Measurements from ENCODE around the gene PELI2.
A peak's percentile ranks its signal among the peaks of the same experiment; 100 is the strongest.

PELI2 gene

GRCh38 chr14:56117765-56118610 lies at the start of gene PELI2:
Gene PELI2 (plus strand): TSS chr14:56118411. CDS start chr14:56118661, 250 bp downstream.
- Histone ChIP-seq H3K36me3 (ENCODE audit: control insufficient read depth, insufficient read depth, low read length) (no peaks in the 10 kb centered on the region), H3K9me3 (ENCODE audit: control insufficient read depth, low read length) (no peaks in the 10 kb centered on the region), H3K4me1 (ENCODE audit: control insufficient read depth, insufficient read depth, low read length) (peaks cover 21% of the 10 kb centered on the region), H3K9ac (ENCODE audit: low read length) (peak within 1 kb of the TSS; percentile 87), H3K27me3 (ENCODE audit: control insufficient read depth, insufficient read depth, low read length) (no peaks in the 10 kb centered on the region), H3K4me3 (ENCODE audit: low read length) (peak within 1 kb of the TSS; percentile 44)

GRCh38 chr14:56073799-56074198 lies 44.4 kb upstream of the PELI2 start:
- H3K4me3 ChIP-seq (ENCODE audit: low read length): no peak overlapping the region
- H3K4me1 ChIP-seq (ENCODE audit: control insufficient read depth, insufficient read depth, low read length): no peaks in the 10 kb centered on the region
- no peaks in the 10 kb centered on the region for H3K27me3 ChIP-seq (ENCODE audit: control insufficient read depth, insufficient read depth, low read length)
- no peaks in the 10 kb centered on the region for H3K36me3 ChIP-seq (ENCODE audit: control insufficient read depth, insufficient read depth, low read length)
- no peaks in the 10 kb centered on the region for H3K9me3 ChIP-seq (ENCODE audit: control insufficient read depth, low read length)
- no peak overlapping the region for H3K9ac ChIP-seq (ENCODE audit: low read length)

GRCh38 chr14:56075301-56075700 lies 42.9 kb upstream of the PELI2 start:
- H3K4me3 ChIP-seq (ENCODE audit: low read length): no peak overlapping the region
- H3K9me3 ChIP-seq (ENCODE audit: control insufficient read depth, low read length): no peaks in the 10 kb centered on the region

GRCh38 chr14:56081139-56081538 lies 37.1 kb upstream of the PELI2 start:
- no peak overlapping the region for H3K9ac ChIP-seq (ENCODE audit: low read length)
- no peaks in the 10 kb centered on the region for H3K36me3 ChIP-seq (ENCODE audit: control insufficient read depth, insufficient read depth, low read length)
- H3K9me3 ChIP-seq (ENCODE audit: control insufficient read depth, low read length): no peaks in the 10 kb centered on the region
- H3K27me3 ChIP-seq (ENCODE audit: control insufficient read depth, insufficient read depth, low read length): no peaks in the 10 kb centered on the region
- no peaks in the 10 kb centered on the region for H3K4me1 ChIP-seq (ENCODE audit: control insufficient read depth, insufficient read depth, low read length)
- H3K4me3 ChIP-seq (ENCODE audit: low read length): no peak overlapping the region

More at GRCh38 chr14:56075301-56075700, 42.9 kb upstream of the PELI2 start:
- Histone ChIP-seq H3K9ac (ENCODE audit: low read length) (no peak overlapping the region), H3K4me1 (ENCODE audit: control insufficient read depth, insufficient read depth, low read length) (no peaks in the 10 kb centered on the region), H3K36me3 (ENCODE audit: control insufficient read depth, insufficient read depth, low read length) (no peaks in the 10 kb centered on the region), H3K27me3 (ENCODE audit: control insufficient read depth, insufficient read depth, low read length) (no peaks in the 10 kb centered on the region)

GRCh38 chr14:56082880-56083279 lies 35.3 kb upstream of the PELI2 start:
- no peaks in the 10 kb centered on the region for H3K27me3 ChIP-seq (ENCODE audit: control insufficient read depth, insufficient read depth, low read length)
- H3K36me3 ChIP-seq (ENCODE audit: control insufficient read depth, insufficient read depth, low read length): no peaks in the 10 kb centered on the region
- H3K4me3 ChIP-seq (ENCODE audit: low read length): no peak overlapping the region
- H3K9me3 ChIP-seq (ENCODE audit: control insufficient read depth, low read length): no peaks in the 10 kb centered on the region
- H3K9ac ChIP-seq (ENCODE audit: low read length): no peak overlapping the region
- H3K4me1 ChIP-seq (ENCODE audit: control insufficient read depth, insufficient read depth, low read length): peaks cover 4% of the 10 kb centered on the region

- no peak overlapping the region for H3K4me3 ChIP-seq (ENCODE audit: low read length)
- no peaks in the 10 kb centered on the region for H3K9me3 ChIP-seq (ENCODE audit: control insufficient read depth, low read length)
- H3K4me1 ChIP-seq (ENCODE audit: control insufficient read depth, insufficient read depth, low read length): peaks cover 13% of the 10 kb centered on the region
- no peaks in the 10 kb centered on the region for H3K36me3 ChIP-seq (ENCODE audit: control insufficient read depth, insufficient read depth, low read length)
- H3K27me3 ChIP-seq (ENCODE audit: control insufficient read depth, insufficient read depth, low read length): no peaks in the 10 kb centered on the region
- no peak overlapping the region for H3K9ac ChIP-seq (ENCODE audit: low read length)
Measured at GRCh38 chr14:56085471-56085870, 32.7 kb upstream of the PELI2 start.

- H3K27me3 ChIP-seq (ENCODE audit: control insufficient read depth, insufficient read depth, low read length): no peaks in the 10 kb centered on the region
- H3K4me3 ChIP-seq (ENCODE audit: low read length): no peak overlapping the region
- H3K9ac ChIP-seq (ENCODE audit: low read length): no peak overlapping the region
- peaks cover 13% of the 10 kb centered on the region for H3K4me1 ChIP-seq (ENCODE audit: control insufficient read depth, insufficient read depth, low read length)
- H3K36me3 ChIP-seq (ENCODE audit: control insufficient read depth, insufficient read depth, low read length): no peaks in the 10 kb centered on the region
- H3K9me3 ChIP-seq (ENCODE audit: control insufficient read depth, low read length): no peaks in the 10 kb centered on the region
Measured at GRCh38 chr14:56087671-56088471, 30.3 kb upstream of the PELI2 start.

GRCh38 chr14:56088941-56089340 lies 29.3 kb upstream of the PELI2 start:
- Histone ChIP-seq H3K9ac (ENCODE audit: low read length) (no peak overlapping the region), H3K4me3 (ENCODE audit: low read length) (no peak overlapping the region), H3K4me1 (ENCODE audit: control insufficient read depth, insufficient read depth, low read length) (peaks cover 13% of the 10 kb centered on the region), H3K9me3 (ENCODE audit: control insufficient read depth, low read length) (no peaks in the 10 kb centered on the region), H3K27me3 (ENCODE audit: control insufficient read depth, insufficient read depth, low read length) (no peaks in the 10 kb centered on the region), H3K36me3 (ENCODE audit: control insufficient read depth, insufficient read depth, low read length) (no peaks in the 10 kb centered on the region)

- Histone ChIP-seq H3K4me1 (ENCODE audit: control insufficient read depth, insufficient read depth, low read length) (peaks cover 10% of the 10 kb centered on the region), H3K36me3 (ENCODE audit: control insufficient read depth, insufficient read depth, low read length) (no peaks in the 10 kb centered on the region), H3K27me3 (ENCODE audit: control insufficient read depth, insufficient read depth, low read length) (no peaks in the 10 kb centered on the region), H3K9me3 (ENCODE audit: control insufficient read depth, low read length) (no peaks in the 10 kb centered on the region), H3K9ac (ENCODE audit: low read length) (no peak overlapping the region), H3K4me3 (ENCODE audit: low read length) (no peak overlapping the region)
Measured at GRCh38 chr14:56092763-56093162, 25.4 kb upstream of the PELI2 start.

- Histone ChIP-seq H3K4me3 (ENCODE audit: low read length) (no peak overlapping the region), H3K9ac (ENCODE audit: low read length) (no peak overlapping the region), H3K9me3 (ENCODE audit: control insufficient read depth, low read length) (no peaks in the 10 kb centered on the region), H3K4me1 (ENCODE audit: control insufficient read depth, insufficient read depth, low read length) (no peaks in the 10 kb centered on the region), H3K36me3 (ENCODE audit: control insufficient read depth, insufficient read depth, low read length) (no peaks in the 10 kb centered on the region), H3K27me3 (ENCODE audit: control insufficient read depth, insufficient read depth, low read length) (no peaks in the 10 kb centered on the region)
Measured at GRCh38 chr14:56094076-56094475, 24.1 kb upstream of the PELI2 start.

- H3K4me1 ChIP-seq (ENCODE audit: control insufficient read depth, insufficient read depth, low read length): no peaks in the 10 kb centered on the region
- no peak overlapping the region for H3K4me3 ChIP-seq (ENCODE audit: low read length)
Measured at GRCh38 chr14:56098021-56098420, 20.2 kb upstream of the PELI2 start.

GRCh38 chr14:56099081-56099797 lies 19.0 kb upstream of the PELI2 start:
- H3K4me1 ChIP-seq (ENCODE audit: control insufficient read depth, insufficient read depth, low read length): no peaks in the 10 kb centered on the region
- no peaks in the 10 kb centered on the region for H3K9me3 ChIP-seq (ENCODE audit: control insufficient read depth, low read length)
- no peaks in the 10 kb centered on the region for H3K36me3 ChIP-seq (ENCODE audit: control insufficient read depth, insufficient read depth, low read length)
- no peaks in the 10 kb centered on the region for H3K27me3 ChIP-seq (ENCODE audit: control insufficient read depth, insufficient read depth, low read length)
- H3K9ac ChIP-seq (ENCODE audit: low read length): no peak overlapping the region
- no peak overlapping the region for H3K4me3 ChIP-seq (ENCODE audit: low read length)

More at GRCh38 chr14:56098021-56098420, 20.2 kb upstream of the PELI2 start:
- H3K27me3 ChIP-seq (ENCODE audit: control insufficient read depth, insufficient read depth, low read length): no peaks in the 10 kb centered on the region
- no peaks in the 10 kb centered on the region for H3K9me3 ChIP-seq (ENCODE audit: control insufficient read depth, low read length)
- H3K36me3 ChIP-seq (ENCODE audit: control insufficient read depth, insufficient read depth, low read length): no peaks in the 10 kb centered on the region
- H3K9ac ChIP-seq (ENCODE audit: low read length): no peak overlapping the region

Data from mucosa of stomach (tissue), 1 donor.